GM12878 (cell line): ENCODE data around the gene EGFR. TPM values are rescaled to one million over a fixed set of nuclear protein-coding genes. Genes with fewer than 3 reads are reported as not detected.

Source experiments
- ATAC-seq: fragments of 200-7000 bp; cut with Tn5 transposase; 3 replicates; pipeline ENCODE4 v1.9.1; 2020; ENCODE audit warnings: mild to moderate bottlenecking, moderate library complexity
- BruUV-seq: library from RNA; stranded (reverse); fragments of 400-500 nt; replicated peaks from 2 replicates; lab custom pipeline; 2021; lab: Mats Ljungman, UMichigan
- CTCF ChIA-PET: fragments of 300-600 bp; sonication (Branson Sonifier 250); formaldehyde crosslinking; extraction: SDS; loops from one replicate; lab custom pipeline; 2021; ENCODE audit warnings: inconsistent platforms; lab: Yijun Ruan, JAX
- POLR2A ChIA-PET: fragments of 350-600 bp; formaldehyde crosslinking; extraction: SDS; loops from one replicate; lab custom pipeline; 2021; ENCODE audit warnings: inconsistent platforms; lab: Charles Lee
- RAD21 ChIA-PET: fragments of 300-600 bp; sonication (Branson Sonifier 250); formaldehyde crosslinking; loops from one replicate; lab custom pipeline; 2023; ENCODE audit warnings: antibody characterized with exemption; ENCODE audit not compliant: unreplicated experiment; lab: Charles Lee
- SMC1A ChIA-PET: fragments of 300-600 bp; sonication (Branson Sonifier 250); formaldehyde crosslinking; loops from one replicate; lab custom pipeline; 2023; ENCODE audit not compliant: unreplicated experiment, uncharacterized antibody; lab: Charles Lee
- DNase-seq: peaks from one replicate; pipeline ENCODE4 v3.0.0-alpha.2; 2011; ENCODE audit warnings: low read depth, low spot score
- FAIRE-seq: peaks from 3 replicates; lab custom pipeline; 2011; peaks lifted over from hg19 to GRCh38; lab: Jason Lieb, UNC
- H2AFZ ChIP-seq: 2 replicates; pipeline ENCODE4 v1.6.0; 2011; ENCODE audit warnings: low read depth, low read length, control low read depth; ENCODE audit not compliant: control insufficient read depth
- H3K27ac ChIP-seq: 2 replicates; pipeline ENCODE4 v1.5.1; 2011; ENCODE audit warnings: control low read depth; ENCODE audit not compliant: control insufficient read depth, insufficient read depth
- H3K27me3 ChIP-seq, 2 experiments: replicated peaks in 1 of 2; 2 replicates each; pipeline versions ENCODE4 v1.6.0 to v1.6.1; 2011; ENCODE audit warnings: low read length in 1 of 2; ENCODE audit not compliant: control insufficient read depth in 2 of 2, insufficient read depth in 2 of 2
- H3K36me3 ChIP-seq, 2 experiments: 2 replicates each; pipeline ENCODE4 v1.5.1; 2011; ENCODE audit warnings: low read length in 1 of 2; ENCODE audit not compliant: control insufficient read depth in 2 of 2, insufficient read depth in 2 of 2
- H3K4me1 ChIP-seq: 2 replicates; pipeline ENCODE4 v1.6.1; 2011; ENCODE audit warnings: mild to moderate bottlenecking, low read length, moderate library complexity, mixed read lengths; ENCODE audit not compliant: control insufficient read depth, insufficient read depth
- H3K4me2 ChIP-seq: 2 replicates; pipeline ENCODE4 v1.6.0; 2011; ENCODE audit warnings: control low read depth; ENCODE audit not compliant: control insufficient read depth, insufficient read depth
- H3K4me3 ChIP-seq: fragments of 200-600 bp; sonication (generic); 2 replicates; pipeline ENCODE4 v1.5.1; 2016
- H3K79me2 ChIP-seq: 2 replicates; pipeline ENCODE4 v1.6.0; 2011; ENCODE audit warnings: low read length; ENCODE audit not compliant: control insufficient read depth, insufficient read depth
- H3K9ac ChIP-seq: 2 replicates; pipeline ENCODE4 v1.8.0; 2011; ENCODE audit warnings: low read length, control low read depth, mixed read lengths; ENCODE audit not compliant: control insufficient read depth, insufficient read depth
- H3K9me3 ChIP-seq: replicated peaks from 3 replicates; pipeline ENCODE4 v1.5.1; 2011; ENCODE audit warnings: mild to moderate bottlenecking, low read length; ENCODE audit not compliant: control insufficient read depth, insufficient read depth
- H4K20me1 ChIP-seq: 2 replicates; pipeline ENCODE4 v1.6.0; 2011; ENCODE audit not compliant: control insufficient read depth, insufficient read depth
- ATF7 ChIP-seq: fragments of 450-650 bp; IDR thresholded peaks from 2 replicates; pipeline ENCODE4 v1.6.1; 2016; ENCODE audit warnings: low read depth, mild to moderate bottlenecking
- EGR1 ChIP-seq, 2 experiments: IDR thresholded peaks; 1 replicate in 1 of 2; 2 replicates in 1 of 2; pipeline ENCODE4 v1.6.1; 2011 to 2012; ENCODE audit warnings: low read depth in 2 of 2, low read length in 2 of 2, borderline replicate concordance in 1 of 2, mild to moderate bottlenecking in 1 of 2, moderate library complexity in 1 of 2
- FOXM1 ChIP-seq: IDR thresholded peaks from 2 replicates; pipeline ENCODE4 v1.6.1; 2012; ENCODE audit warnings: low read depth, mild to moderate bottlenecking, inconsistent platforms, low read length, moderate library complexity
- HCFC1 ChIP-seq: fragments of 150-350 bp; IDR thresholded peaks from 2 replicates; pipeline ENCODE4 v1.6.1; 2014; ENCODE audit warnings: low read length
- JUND ChIP-seq: IDR thresholded peaks from 2 replicates; pipeline ENCODE4 v1.6.1; 2012; ENCODE audit warnings: low read depth, mild to moderate bottlenecking, low read length, improper control_type of control experiment, moderate library complexity
- KLF5 ChIP-seq: fragments of 450-650 bp; IDR thresholded peaks from 2 replicates; pipeline ENCODE4 v1.6.1; 2014; ENCODE audit warnings: mild to moderate bottlenecking; ENCODE audit not compliant: partially characterized antibody
- MYC ChIP-seq: IDR thresholded peaks from 2 replicates; pipeline ENCODE4 v1.6.1; 2011; ENCODE audit warnings: mild to moderate bottlenecking, low read length, moderate library complexity, inconsistent platforms; ENCODE audit not compliant: insufficient read depth, insufficient replicate concordance, insufficient read length, severe bottlenecking
- PML ChIP-seq: IDR thresholded peaks from 2 replicates; pipeline ENCODE4 v1.6.1; 2012; ENCODE audit warnings: low read length, inconsistent platforms
- POLR2A ChIP-seq: IDR thresholded peaks from 2 replicates; pipeline ENCODE4 v1.6.1; 2011; ENCODE audit warnings: low read depth, mild to moderate bottlenecking, low read length
- POU2F2 ChIP-seq: IDR thresholded peaks from 3 replicates; pipeline ENCODE4 v1.6.1; 2011; ENCODE audit warnings: low read depth, mild to moderate bottlenecking, low read length, borderline replicate concordance
- RAD21 ChIP-seq: IDR thresholded peaks from 2 replicates; pipeline ENCODE4 v1.6.1; 2011; ENCODE audit warnings: mild to moderate bottlenecking, low read depth, low read length, moderate library complexity; ENCODE audit not compliant: insufficient read depth
- RB1 ChIP-seq: fragments of 450-650 bp; formaldehyde crosslinking; IDR thresholded peaks from 2 replicates; pipeline ENCODE4 v1.6.1; 2017; ENCODE audit warnings: mild to moderate bottlenecking, borderline replicate concordance
- REST ChIP-seq: IDR thresholded peaks from 2 replicates; pipeline ENCODE4 v1.6.1; 2012; ENCODE audit warnings: mild to moderate bottlenecking, low read depth, low read length
- SP1 ChIP-seq: IDR thresholded peaks from one replicate; pipeline ENCODE4 v1.6.1; 2011; ENCODE audit warnings: low read depth, low read length
- WGBS: methylation state at CpG from one replicate; pipeline ENCODE4 v1.1.6; 2016; ENCODE audit warnings: low lambda C conversion rate; ENCODE audit not compliant: insufficient replicate concordance, insufficient coverage; ENCODE audit errors: missing lambda C conversion rate; 5-methylcytosine and 5-hydroxymethylcytosine counted together
- in situ Hi-C: fragments of 300-500 bp; cut with MboI; formaldehyde crosslinking; loops from 9 replicates; pipeline ENCODE4 v1.14.3; 2018; ENCODE audit warnings: mixed read lengths
- intact Hi-C: fragments of 100-400 bp; cut with micrococcal nuclease; formaldehyde crosslinking; loops from one replicate; pipeline ENCODE4 v1.14.2; 2022; ENCODE audit not compliant: unreplicated experiment
- polyA plus RNA-seq, 11 experiments: library from polyadenylated mRNA; depleted of rRNA in 4 of 11; unstranded in 6 of 11; stranded (reverse) in 5 of 11; fragments of >200 nt; fragmentation: Nextera tagmentation in 4 of 11; fragmentation: Illumina TruSeq in 1 of 11; extraction: Ambion mirVana in 4 of 11; extraction: Trizol in 1 of 11; gene quantifications; 1 replicate in 1 of 11; 2 replicates in 10 of 11; pipeline versions ENCODE4 v1.2.1 to v1.2.3, GENCODE V29; 2011 to 2016; ENCODE audit warnings: inconsistent platforms in 2 of 11, missing spikeins in 2 of 11, low read depth in 1 of 11
- total RNA-seq, 4 experiments: library from RNA; depleted of rRNA in 3 of 4; stranded (reverse); fragments of >200 nt in 3 of 4; fragmentation: Illumina TruSeq in 1 of 4; extraction: Trizol in 1 of 4; gene quantifications; 2 replicates each; pipeline versions ENCODE4 v1.2.1 to v1.2.3, GENCODE V29; 2013 to 2021
- TF ChIP-seq, protein P1 (sequence below): fragments of 450-650 bp; IDR thresholded peaks from 2 replicates; pipeline ENCODE4 v1.6.1; 2017; ENCODE audit warnings: antibody characterized with exemption, mild to moderate bottlenecking, moderate library complexity
- TF ChIP-seq, protein P2 (sequence below): fragments of 450-650 bp; IDR thresholded peaks from 2 replicates; pipeline ENCODE4 v1.6.1; 2017; ENCODE audit warnings: mild to moderate bottlenecking, low read depth, inconsistent platforms; ENCODE audit not compliant: poor library complexity, severe bottlenecking

EGFR gene
- total and polyA plus RNA-seq, 10 of the 15 experiments (the other 5 are each of a cell fraction or from before 2014, with no cell fraction given) = 0.01 to 0.31 TPM; not detected in 8

DNA sequence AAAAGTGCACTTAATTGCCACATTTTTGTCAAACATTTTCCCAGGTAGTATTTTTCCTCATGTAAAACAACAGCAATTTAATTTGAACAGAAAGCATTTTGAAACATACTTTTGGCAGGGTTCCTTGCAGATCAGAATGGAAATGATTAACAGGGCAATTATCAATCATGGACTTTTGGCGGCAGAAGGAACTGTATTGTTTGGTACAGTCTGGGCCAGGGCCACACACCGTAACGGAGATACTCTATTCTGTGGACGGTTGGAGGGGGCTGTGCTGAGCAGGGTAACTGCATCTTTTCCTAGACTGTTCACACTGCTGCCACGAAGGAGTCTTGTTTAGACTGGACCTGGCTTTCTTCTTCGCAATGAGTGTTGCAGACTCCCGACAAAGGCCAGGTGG, 62.3 kb downstream of the EGFR start:
- ChIA-PET RAD21 (no interaction called here), SMC1A (interaction anchor here (1.5 kb wide), 1 partner anchor 8 kb away, joined by 6 read pairs; no protein-coding TSS in a partner anchor), POLR2A (no interaction called here), CTCF (interaction anchor here (1.1 kb wide), 1 partner anchor 174 kb away, joined by 4 read pairs; no protein-coding TSS in a partner anchor)
- Histone ChIP-seq H3K27me3 (no peaks in the 10 kb centered on the region), H3K79me2 (no peaks in the 10 kb centered on the region), H2AFZ (no peak overlapping the region), H3K4me2 (no peak overlapping the region), H3K4me1 (peaks cover 2% of the 10 kb centered on the region; the same call in 1 of the 2 replicates), H3K36me3 (no peaks in the 10 kb centered on the region), H3K27ac (no peak overlapping the region), H3K9ac (no peak overlapping the region), H3K4me3 (no peak overlapping the region), H3K9me3 (no peaks in the 10 kb centered on the region; the same call in 2 of the 3 replicates), H4K20me1 (no peaks in the 10 kb centered on the region)
- intact Hi-C loops (no loop called here), in situ Hi-C loops (no loop called here)
- 75% methylated on average over 7 of the region's 7 CpGs for WGBS
- TF ChIP-seq ATF7 (no peak), SP1 (no peak), RAD21 (no peak), FOXM1 (no peak), KLF5 (no peak), HCFC1 (no peak), PML (no peak), RB1 (no peak), MYC (no peak), POLR2A (no peak), REST (no peak), POU2F2 (no peak), EGR1 (IDR thresholded peaks at IDR 0.05; ENCODE audit: borderline replicate concordance in 1 of 2, low read depth in 2 of 2, low read length in 2 of 2) (no peak), JUND (no peak)
- TF ChIP-seq, protein P1, sequence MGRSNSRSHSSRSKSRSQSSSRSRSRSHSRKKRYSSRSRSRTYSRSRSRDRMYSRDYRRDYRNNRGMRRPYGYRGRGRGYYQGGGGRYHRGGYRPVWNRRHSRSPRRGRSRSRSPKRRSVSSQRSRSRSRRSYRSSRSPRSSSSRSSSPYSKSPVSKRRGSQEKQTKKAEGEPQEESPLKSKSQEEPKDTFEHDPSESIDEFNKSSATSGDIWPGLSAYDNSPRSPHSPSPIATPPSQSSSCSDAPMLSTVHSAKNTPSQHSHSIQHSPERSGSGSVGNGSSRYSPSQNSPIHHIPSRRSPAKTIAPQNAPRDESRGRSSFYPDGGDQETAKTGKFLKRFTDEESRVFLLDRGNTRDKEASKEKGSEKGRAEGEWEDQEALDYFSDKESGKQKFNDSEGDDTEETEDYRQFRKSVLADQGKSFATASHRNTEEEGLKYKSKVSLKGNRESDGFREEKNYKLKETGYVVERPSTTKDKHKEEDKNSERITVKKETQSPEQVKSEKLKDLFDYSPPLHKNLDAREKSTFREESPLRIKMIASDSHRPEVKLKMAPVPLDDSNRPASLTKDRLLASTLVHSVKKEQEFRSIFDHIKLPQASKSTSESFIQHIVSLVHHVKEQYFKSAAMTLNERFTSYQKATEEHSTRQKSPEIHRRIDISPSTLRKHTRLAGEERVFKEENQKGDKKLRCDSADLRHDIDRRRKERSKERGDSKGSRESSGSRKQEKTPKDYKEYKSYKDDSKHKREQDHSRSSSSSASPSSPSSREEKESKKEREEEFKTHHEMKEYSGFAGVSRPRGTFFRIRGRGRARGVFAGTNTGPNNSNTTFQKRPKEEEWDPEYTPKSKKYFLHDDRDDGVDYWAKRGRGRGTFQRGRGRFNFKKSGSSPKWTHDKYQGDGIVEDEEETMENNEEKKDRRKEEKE = no peak
- TF ChIP-seq, protein P2, sequence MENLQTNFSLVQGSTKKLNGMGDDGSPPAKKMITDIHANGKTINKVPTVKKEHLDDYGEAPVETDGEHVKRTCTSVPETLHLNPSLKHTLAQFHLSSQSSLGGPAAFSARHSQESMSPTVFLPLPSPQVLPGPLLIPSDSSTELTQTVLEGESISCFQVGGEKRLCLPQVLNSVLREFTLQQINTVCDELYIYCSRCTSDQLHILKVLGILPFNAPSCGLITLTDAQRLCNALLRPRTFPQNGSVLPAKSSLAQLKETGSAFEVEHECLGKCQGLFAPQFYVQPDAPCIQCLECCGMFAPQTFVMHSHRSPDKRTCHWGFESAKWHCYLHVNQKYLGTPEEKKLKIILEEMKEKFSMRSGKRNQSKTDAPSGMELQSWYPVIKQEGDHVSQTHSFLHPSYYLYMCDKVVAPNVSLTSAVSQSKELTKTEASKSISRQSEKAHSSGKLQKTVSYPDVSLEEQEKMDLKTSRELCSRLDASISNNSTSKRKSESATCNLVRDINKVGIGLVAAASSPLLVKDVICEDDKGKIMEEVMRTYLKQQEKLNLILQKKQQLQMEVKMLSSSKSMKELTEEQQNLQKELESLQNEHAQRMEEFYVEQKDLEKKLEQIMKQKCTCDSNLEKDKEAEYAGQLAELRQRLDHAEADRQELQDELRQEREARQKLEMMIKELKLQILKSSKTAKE = no peak
- DNase-seq (no peak), ATAC-seq (no peak; the same call in 2 of the 3 replicates), FAIRE-seq (no peak)
- no TSS peak for BruUV-seq
